SH-SY5Y (cell line): ENCODE data around the gene NOXA1.

Experiments used
- GATA2 ChIP-seq: IDR thresholded peaks from 2 replicates; pipeline ENCODE4 v1.6.1; 2011; ENCODE audit warnings: mild to moderate bottlenecking, low read depth, low read length
- GATA3 ChIP-seq: IDR thresholded peaks from 2 replicates; pipeline ENCODE4 v1.6.1; 2011; ENCODE audit warnings: low read depth, mild to moderate bottlenecking, low read length, moderate library complexity

The NOXA1 gene

DNA sequence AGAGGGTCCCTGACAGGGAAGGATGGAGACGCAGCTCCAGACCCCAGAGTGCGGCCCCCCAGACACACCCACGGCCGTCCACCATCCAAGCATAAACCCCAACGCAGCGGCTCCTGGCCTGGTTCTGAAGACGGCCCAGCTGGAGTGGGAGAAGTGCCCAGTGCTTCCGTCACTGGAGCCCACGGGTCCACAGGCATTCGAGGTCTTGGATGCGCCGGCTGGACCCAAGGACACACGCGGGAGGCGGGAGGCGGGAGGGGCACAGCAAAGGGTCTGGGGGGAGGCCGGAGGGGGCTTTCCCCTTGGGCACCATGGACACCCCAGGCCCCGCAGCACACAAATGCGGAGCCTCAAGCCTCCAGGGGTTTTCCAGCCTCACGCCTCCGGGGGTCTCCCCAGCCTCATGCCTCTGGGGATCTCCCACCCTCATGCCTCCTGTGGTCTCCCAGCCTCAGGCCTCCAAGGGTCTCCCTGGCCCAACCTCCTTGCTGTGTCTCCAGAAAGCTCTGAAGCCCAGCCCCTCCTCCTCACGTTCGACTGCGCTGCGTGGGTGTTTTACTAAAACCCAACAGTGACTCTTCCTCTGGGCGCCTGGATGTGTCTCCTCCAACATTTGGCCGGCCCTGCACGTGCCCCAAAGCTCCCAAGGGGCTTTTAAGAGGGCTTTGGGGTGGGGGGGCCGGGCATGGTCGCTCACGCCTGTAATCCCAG is 15.4 kb upstream of the NOXA1 start:
- TF ChIP-seq GATA2: no peak
- TF ChIP-seq GATA3: no peak

DNA sequence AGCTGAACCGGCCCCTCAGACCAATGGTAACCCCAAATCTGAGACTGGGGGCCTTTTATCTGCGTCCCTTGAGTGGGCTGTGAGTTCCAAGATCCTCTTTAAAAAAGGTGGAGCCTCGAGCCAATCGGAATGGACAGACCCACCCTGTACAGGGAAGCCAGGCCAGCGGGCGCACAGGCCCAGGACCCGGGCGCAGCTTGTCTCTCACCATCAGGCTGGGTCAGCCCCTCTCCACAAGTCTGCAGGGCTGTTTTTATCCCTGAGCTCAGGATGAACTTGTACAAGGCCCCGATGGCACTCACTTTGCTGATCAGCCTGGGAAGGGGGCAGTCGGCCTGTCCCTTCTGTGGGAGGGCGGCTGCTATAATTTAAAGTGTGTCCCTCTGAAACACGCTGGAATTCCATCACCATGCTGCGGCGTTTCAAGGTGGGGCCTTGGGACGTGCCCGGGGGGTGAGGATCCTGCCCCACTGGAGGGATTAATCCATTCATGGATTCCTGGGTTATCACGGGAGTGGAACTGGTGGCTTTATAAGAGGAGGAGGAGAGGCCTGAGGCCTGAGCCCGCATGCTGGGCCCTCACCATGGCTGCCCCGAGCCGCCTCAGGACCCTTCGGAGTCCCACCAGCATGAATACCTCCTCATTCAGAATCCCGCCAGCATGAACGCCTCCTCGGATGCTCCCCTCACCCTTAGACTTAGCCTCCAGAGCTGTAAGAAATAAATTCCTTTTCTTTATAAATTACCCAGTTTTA is 14.4 kb upstream of the NOXA1 start:
- no peak for TF ChIP-seq GATA3
- no peak for TF ChIP-seq GATA2

- TF ChIP-seq GATA2: no peak
- TF ChIP-seq GATA3: no peak
These were observed 13.7 kb upstream of the NOXA1 start for GRCh38 chr9:137409515-137409914.

- no peak for TF ChIP-seq GATA3
These were observed 12.3 kb upstream of the NOXA1 start for GRCh38 chr9:137410891-137411249.

- no peak for TF ChIP-seq GATA2
- no peak for TF ChIP-seq GATA3
These were observed 11.9 kb upstream of the NOXA1 start for GRCh38 chr9:137411260-137411644.

GRCh38 chr9:137411645-137412380 is 11.4 kb upstream of the NOXA1 start:
- TF ChIP-seq GATA2 (no peak), GATA3 (no peak)

GRCh38 chr9:137412431-137412830 is 10.8 kb upstream of the NOXA1 start:
- TF ChIP-seq GATA2 (no peak), GATA3 (no peak)

GRCh38 chr9:137415451-137415850 is 7.7 kb upstream of the NOXA1 start:
- no peak for TF ChIP-seq GATA3
- no peak for TF ChIP-seq GATA2

DNA sequence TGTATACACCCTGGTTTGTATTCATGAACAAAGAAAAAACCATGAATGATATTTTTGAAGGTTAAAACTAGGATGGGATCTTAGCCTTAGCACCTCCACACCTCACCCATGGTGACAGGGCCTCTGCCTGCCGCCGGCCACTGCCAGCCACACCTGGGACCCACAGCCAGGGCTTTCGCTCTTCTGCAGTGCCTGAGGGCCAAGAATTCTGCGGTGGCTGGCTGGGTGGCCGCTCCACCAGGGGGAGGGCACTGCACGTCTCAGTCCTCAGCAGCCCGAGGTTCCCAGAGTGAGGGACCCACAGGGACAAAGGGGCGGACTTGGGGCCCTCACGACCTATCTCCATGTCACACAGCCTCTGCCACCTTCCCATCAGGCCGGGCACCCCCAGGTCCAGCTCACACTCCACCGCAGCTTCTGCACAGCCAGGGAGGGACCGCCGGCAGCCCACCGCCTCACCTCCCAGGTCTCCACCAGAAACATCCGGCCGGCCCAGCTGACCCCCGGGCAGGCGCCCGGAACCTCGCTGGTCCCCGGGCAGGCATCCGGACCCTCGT is 7.1 kb upstream of the NOXA1 start:
- TF ChIP-seq GATA3: no peak
- no peak for TF ChIP-seq GATA2

GRCh38 chr9:137416563-137417151 is 6.5 kb upstream of the NOXA1 start:
- TF ChIP-seq GATA3: no peak
- no peak for TF ChIP-seq GATA2

DNA sequence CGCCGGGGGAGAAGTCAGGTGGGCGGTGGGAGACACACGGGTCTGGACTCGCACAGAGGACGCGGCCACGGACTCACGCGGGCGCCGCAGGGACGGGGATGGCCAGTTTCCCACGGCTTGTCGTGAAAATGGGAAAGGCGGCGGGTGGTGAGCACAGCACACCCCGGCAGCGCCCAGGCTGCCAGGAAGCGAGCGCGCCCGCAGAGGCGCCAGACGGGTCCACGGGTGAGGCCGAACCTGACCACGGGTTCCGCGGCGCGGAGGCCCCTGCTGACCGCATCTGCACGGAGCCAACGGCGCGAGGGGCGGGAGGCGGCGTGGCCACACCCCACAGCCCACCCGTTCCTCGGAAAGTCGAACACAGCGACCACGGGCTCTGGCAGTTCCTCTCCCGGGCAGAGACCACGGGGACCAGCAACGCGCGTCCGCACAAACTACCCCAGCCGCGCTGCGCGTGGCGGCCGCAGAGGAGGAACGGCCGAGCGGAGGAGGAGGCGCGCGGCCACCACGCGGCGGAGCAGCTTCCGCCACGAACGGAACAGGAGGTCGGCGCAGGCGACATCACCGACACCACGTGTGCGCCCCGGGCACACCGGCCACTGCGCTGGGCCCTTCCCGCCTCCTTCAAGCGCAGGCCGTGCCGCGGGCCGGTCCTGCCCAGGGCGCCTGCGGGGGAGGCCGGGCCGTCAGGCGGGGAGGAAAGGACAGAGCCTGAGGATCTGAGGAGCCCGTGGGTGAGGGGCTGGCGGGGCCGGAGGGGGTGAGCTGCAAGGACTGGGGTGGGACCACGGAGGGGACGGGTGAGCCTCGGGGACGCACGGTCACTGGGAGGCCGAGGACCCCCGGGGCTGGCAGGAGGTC is 5.8 kb upstream of the NOXA1 start:
- TF ChIP-seq GATA2 (no peak), GATA3 (no peak)

DNA sequence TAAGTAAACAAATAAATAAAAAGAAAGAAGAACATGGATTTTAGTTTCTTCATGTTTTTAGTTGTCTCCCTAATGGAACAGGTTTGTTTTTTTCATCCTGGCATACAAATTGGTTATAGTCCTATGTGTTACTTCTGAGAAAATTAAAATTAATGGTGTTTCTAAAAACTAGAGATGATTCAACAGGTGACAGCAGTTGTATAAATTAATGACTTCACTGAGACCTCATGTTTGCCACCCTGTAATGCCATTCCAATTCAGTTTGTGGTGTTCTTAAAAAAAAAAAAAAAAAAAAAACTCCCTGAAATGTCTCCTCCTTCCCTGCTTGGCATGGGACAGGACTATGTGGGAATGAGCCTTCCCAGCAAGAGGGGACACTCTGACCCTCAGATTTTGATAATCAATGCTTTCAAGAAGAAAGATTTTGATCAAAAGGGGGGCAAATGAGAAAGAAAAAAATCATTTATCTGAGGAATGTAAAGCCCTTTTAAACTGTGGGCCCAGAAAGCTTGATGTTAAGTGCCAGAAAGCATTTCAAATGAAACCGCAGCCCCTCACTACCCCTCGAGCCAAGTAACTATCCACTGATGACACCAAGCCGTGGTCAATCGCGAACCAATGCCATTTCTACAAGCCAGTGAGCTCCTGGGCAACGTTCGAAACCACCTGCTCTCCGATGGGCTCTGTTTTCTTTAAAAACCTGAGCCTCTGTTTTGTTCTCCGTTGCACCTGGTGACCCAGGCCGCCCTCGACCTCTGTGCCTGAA is 1.2 kb upstream of the NOXA1 start:
- TF ChIP-seq GATA3: no peak
- no peak for TF ChIP-seq GATA2

GRCh38 chr9:137423514-137424291 is 510 bp downstream of the NOXA1 start:
- TF ChIP-seq GATA2 (no peak), GATA3 (no peak)
